Activated CD4-positive, alpha-beta T cell treated with anti-CD3 and anti-CD28 coated beads, Interleukin-2, amount 50 U/mL, for 4 hours (primary cell): ENCODE data around the gene SEMA4D.

Source experiments
- DNase-seq, 2 experiments: peaks; one replicate each; pipeline ENCODE4 v3.0.0-alpha.2; 2020

SEMA4D gene

GRCh38 chr9:89498852-89499480 is 1.1 kb upstream of the SEMA4D start:
- no peak for DNase-seq

- DNase-seq: no peak
Observed at GRCh38 chr9:89497257-89497963, 503 bp downstream of the SEMA4D start.

GRCh38 chr9:89496645-89497256 is 1.2 kb downstream of the SEMA4D start:
- DNase-seq: no peak

GRCh38 chr9:89495824-89496560 is 1.9 kb downstream of the SEMA4D start:
- DNase-seq: no peak

GRCh38 chr9:89494199-89494598 is 3.7 kb downstream of the SEMA4D start:
- no peak for DNase-seq

GRCh38 chr9:89493671-89494070 is 4.2 kb downstream of the SEMA4D start:
- DNase-seq: no peak

- DNase-seq: no peak
Observed at GRCh38 chr9:89493181-89493580, 4.7 kb downstream of the SEMA4D start.

- no peak for DNase-seq
Observed at GRCh38 chr9:89492586-89492985, 5.3 kb downstream of the SEMA4D start.

GRCh38 chr9:89491694-89492093 is 6.2 kb downstream of the SEMA4D start:
- DNase-seq: no peak

- DNase-seq: no peak
Observed at GRCh38 chr9:89489548-89490530, 8.1 kb downstream of the SEMA4D start.

GRCh38 chr9:89488936-89489335 is 9.0 kb downstream of the SEMA4D start:
- no peak for DNase-seq

GRCh38 chr9:89488131-89488530 is 9.8 kb downstream of the SEMA4D start:
- DNase-seq: no peak

GRCh38 chr9:89486681-89487080 is 11.2 kb downstream of the SEMA4D start:
- DNase-seq: no peak

- no peak for DNase-seq
Observed at GRCh38 chr9:89484475-89485404, 13.2 kb downstream of the SEMA4D start.

GRCh38 chr9:89483592-89484474 is 14.1 kb downstream of the SEMA4D start:
- peak; percentile 43 to 49 for DNase-seq

GRCh38 chr9:89482901-89483361 is 15.0 kb downstream of the SEMA4D start:
- DNase-seq: no peak

- no peak for DNase-seq
Observed at GRCh38 chr9:89482056-89482851, 15.7 kb downstream of the SEMA4D start.

- no peak for DNase-seq
Observed at GRCh38 chr9:89481538-89481915, 16.4 kb downstream of the SEMA4D start.
